ENCODE data around the gene AFDN.

AFDN gene

GRCh38 chr6:167817729-167818128 lies 9.0 kb upstream of the AFDN start:
- Histone ChIP-seq H3K9me2 (replicated peaks; ENCODE audit: low read depth, low read length) (no peaks in the 10 kb centered on the region), H3K4me2 (ENCODE audit: low read depth, low read length, poor library complexity, severe bottlenecking) (no peak overlapping the region), H3K4me3 (ENCODE audit: low read length, poor library complexity, severe bottlenecking) (no peak overlapping the region), H3K4me1 (ENCODE audit: insufficient read depth, low read length, poor library complexity, severe bottlenecking) (no peaks in the 10 kb centered on the region), H3K27me3 (ENCODE audit: insufficient read depth, low read length, poor library complexity, severe bottlenecking) (no peaks in the 10 kb centered on the region), H3K9me3 (ENCODE audit: insufficient read depth, low read depth, low read length) (peaks cover 3% of the 10 kb centered on the region; the same call in 1 of the 2 replicates), H3K79me2 (ENCODE audit: insufficient read depth, low read length) (no peaks in the 10 kb centered on the region), H3K9ac (ENCODE audit: low read depth, low read length, poor library complexity, severe bottlenecking) (no peak overlapping the region), H3K36me3 (ENCODE audit: insufficient read depth, low read length) (no peaks in the 10 kb centered on the region), H3F3A (ENCODE audit: low read depth) (no peaks in the 10 kb centered on the region), H2AFZ (ENCODE audit: low read length) (no peak overlapping the region), H4K20me1 (ENCODE audit: insufficient read depth, low read length, poor library complexity, severe bottlenecking) (no peaks in the 10 kb centered on the region)
- TF ChIP-seq EZH2phosphoT487 (IDR thresholded peaks at IDR 0.05; ENCODE audit: borderline replicate concordance) (no peak), CTCF (conservative IDR thresholded peaks at IDR 0.05; ENCODE audit: low read length) (no peak)

GRCh38 chr6:167819576-167819975 lies 7.1 kb upstream of the AFDN start:
- H3K36me3 ChIP-seq (ENCODE audit: insufficient read depth, low read length): no peaks in the 10 kb centered on the region
- peaks cover 3% of the 10 kb centered on the region; the same call in 1 of the 2 replicates for H3K9me3 ChIP-seq (ENCODE audit: insufficient read depth, low read depth, low read length)
- no peak overlapping the region for H2AFZ ChIP-seq (ENCODE audit: low read length)
- H3K27me3 ChIP-seq (ENCODE audit: insufficient read depth, low read length, poor library complexity, severe bottlenecking): no peaks in the 10 kb centered on the region
- H3K4me2 ChIP-seq (ENCODE audit: low read depth, low read length, poor library complexity, severe bottlenecking): no peak overlapping the region
- H3K4me3 ChIP-seq (ENCODE audit: low read length, poor library complexity, severe bottlenecking): no peak overlapping the region
- H3F3A ChIP-seq (ENCODE audit: low read depth): no peaks in the 10 kb centered on the region
- H4K20me1 ChIP-seq (ENCODE audit: insufficient read depth, low read length, poor library complexity, severe bottlenecking): no peaks in the 10 kb centered on the region
- H3K4me1 ChIP-seq (ENCODE audit: insufficient read depth, low read length, poor library complexity, severe bottlenecking): no peaks in the 10 kb centered on the region
- H3K79me2 ChIP-seq (ENCODE audit: insufficient read depth, low read length): no peaks in the 10 kb centered on the region
- H3K9ac ChIP-seq (ENCODE audit: low read depth, low read length, poor library complexity, severe bottlenecking): no peak overlapping the region
- H3K9me2 ChIP-seq (replicated peaks; ENCODE audit: low read depth, low read length): no peaks in the 10 kb centered on the region
- TF ChIP-seq EZH2phosphoT487 (IDR thresholded peaks at IDR 0.05; ENCODE audit: borderline replicate concordance): no peak
- no peak for TF ChIP-seq CTCF (conservative IDR thresholded peaks at IDR 0.05; ENCODE audit: low read length)

GRCh38 chr6:167820681-167821080 lies 6.0 kb upstream of the AFDN start:
- H3K4me3 ChIP-seq (ENCODE audit: low read length, poor library complexity, severe bottlenecking): no peak overlapping the region
- H3K9me2 ChIP-seq (replicated peaks; ENCODE audit: low read depth, low read length): no peaks in the 10 kb centered on the region
- H3K27me3 ChIP-seq (ENCODE audit: insufficient read depth, low read length, poor library complexity, severe bottlenecking): no peaks in the 10 kb centered on the region
- H3K4me2 ChIP-seq (ENCODE audit: low read depth, low read length, poor library complexity, severe bottlenecking): no peak overlapping the region
- no peak overlapping the region for H2AFZ ChIP-seq (ENCODE audit: low read length)
- H3F3A ChIP-seq (ENCODE audit: low read depth): no peaks in the 10 kb centered on the region
- no peaks in the 10 kb centered on the region for H3K36me3 ChIP-seq (ENCODE audit: insufficient read depth, low read length)
- H3K9me3 ChIP-seq (ENCODE audit: insufficient read depth, low read depth, low read length): peaks cover 3% of the 10 kb centered on the region; the same call in 1 of the 2 replicates
- no peak for TF ChIP-seq EZH2phosphoT487 (IDR thresholded peaks at IDR 0.05; ENCODE audit: borderline replicate concordance)
- TF ChIP-seq CTCF (conservative IDR thresholded peaks at IDR 0.05; ENCODE audit: low read length): no peak
- H3K9ac ChIP-seq (ENCODE audit: low read depth, low read length, poor library complexity, severe bottlenecking): no peak overlapping the region
- H3K4me1 ChIP-seq (ENCODE audit: insufficient read depth, low read length, poor library complexity, severe bottlenecking): no peaks in the 10 kb centered on the region
- no peaks in the 10 kb centered on the region for H3K79me2 ChIP-seq (ENCODE audit: insufficient read depth, low read length)
- H4K20me1 ChIP-seq (ENCODE audit: insufficient read depth, low read length, poor library complexity, severe bottlenecking): no peaks in the 10 kb centered on the region
